ENCODE results near the gene CAB39. TPM values are rescaled to one million over a fixed set of nuclear protein-coding genes. Genes with fewer than 3 reads are reported as not detected.
A peak's percentile ranks its signal among the peaks of the same experiment; 100 is the strongest.

Gene CAB39
- total RNA-seq, 4 donors from 2014 or later = 53.0 to 67.1 (median 59.5) TPM

GRCh38 chr2:230869914-230870543 lies 157.4 kb downstream of the CAB39 start:
- Histone ChIP-seq H3K4me3 (no peak overlapping the region), H3K27me3 (no peaks in the 10 kb centered on the region), H3K4me1 (peaks cover 33% of the 10 kb centered on the region), H3K9me3 (no peaks in the 10 kb centered on the region), H3K36me3 (no peaks in the 10 kb centered on the region), H3K27ac (no peak overlapping the region)
- TF ChIP-seq EP300 (IDR thresholded peaks at IDR 0.05) = no peak
- no peak for TF ChIP-seq CTCF (IDR thresholded peaks at IDR 0.05)
- TF ChIP-seq POLR2AphosphoS5 (IDR thresholded peaks at IDR 0.05) = no peak
- TF ChIP-seq POLR2A (IDR thresholded peaks at IDR 0.05) = no peak
- WGBS = 86% methylated on average over 4 of the region's 11 CpGs
- peak in 1 of 2 donors; percentile 70 for DNase-seq (ENCODE audit: low spot score in 2 of 2)

Other genes starting within 250 kb of the CAB39 start
- 10 to 100 TPM in 3 of 4 donors, 1 to 10 TPM in 1; 9.0 to 17.9 (median 11.4) TPM for gene ITM2C, start 152.1 kb downstream of the CAB39 start, total RNA-seq
- gene GPR55, start 212.4 kb downstream of the CAB39 start, total RNA-seq = 1 to 10 TPM in 1 of 4 donors, under 1 TPM in 1, not detected in 2; 0.72 to 1.2 TPM